ENCODE data around the gene FBXO45.
"Not testable (repeated sequence)": the region's sequence is repeated elsewhere in the genome, so short reads cannot be mapped to it uniquely, and the experiment has no call there.

Gene FBXO45, protein sequence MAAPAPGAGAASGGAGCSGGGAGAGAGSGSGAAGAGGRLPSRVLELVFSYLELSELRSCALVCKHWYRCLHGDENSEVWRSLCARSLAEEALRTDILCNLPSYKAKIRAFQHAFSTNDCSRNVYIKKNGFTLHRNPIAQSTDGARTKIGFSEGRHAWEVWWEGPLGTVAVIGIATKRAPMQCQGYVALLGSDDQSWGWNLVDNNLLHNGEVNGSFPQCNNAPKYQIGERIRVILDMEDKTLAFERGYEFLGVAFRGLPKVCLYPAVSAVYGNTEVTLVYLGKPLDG

GRCh38 chr3:196568246-196569002 lies at the start of gene FBXO45, which contains the start of gene WDR53:
Gene FBXO45 (plus strand): TSS chr3:196568660. CDS start chr3:196568985, 325 bp downstream.
Gene WDR53 (minus strand): TSS chr3:196568554. CDS start chr3:196561475, 7,079 bp downstream.
- peak; percentile 94 for DNase-seq (ENCODE audit: low read depth)

GRCh38 chr3:196518966-196519717 lies 49.3 kb upstream of the FBXO45 start:
- no peak for DNase-seq (ENCODE audit: low read depth)

DNA sequence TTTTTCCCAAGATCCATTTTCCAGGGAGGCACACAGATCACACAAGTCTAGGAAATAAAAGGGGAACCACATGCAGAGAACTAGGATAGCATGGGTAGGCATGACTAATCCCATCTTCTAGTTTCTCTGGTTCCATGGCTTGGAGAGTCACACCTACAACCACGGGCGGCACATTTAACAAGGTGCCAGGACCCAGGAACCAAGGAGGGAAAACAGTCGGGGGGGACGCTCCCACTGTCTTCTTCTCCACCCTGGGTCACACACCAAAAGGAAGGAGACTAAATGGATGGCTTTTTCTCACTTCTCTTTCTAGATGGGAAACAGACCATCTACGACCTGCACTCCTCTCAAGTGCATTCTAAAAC lies 48.8 kb upstream of the FBXO45 start:
- no peak for DNase-seq (ENCODE audit: low read depth)

DNA sequence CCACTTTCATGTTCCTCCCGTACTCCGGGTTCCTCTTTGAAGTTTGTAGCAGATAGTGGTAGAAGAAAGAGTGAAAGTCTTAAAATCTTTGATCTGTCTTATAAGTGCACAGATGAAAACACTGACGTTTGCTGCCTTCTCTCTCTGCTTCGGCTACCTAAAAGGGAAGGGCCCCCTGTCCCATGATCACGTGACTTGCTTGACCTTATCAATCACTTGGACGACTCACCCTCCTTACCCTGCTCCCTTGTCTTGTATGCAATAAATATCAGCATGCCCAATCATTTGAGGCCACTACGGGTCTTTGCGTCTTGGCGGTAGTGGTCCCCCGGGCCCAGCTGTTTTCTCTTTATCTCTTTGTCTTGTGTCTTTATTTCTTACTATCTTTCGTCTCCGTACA lies 47.2 kb upstream of the FBXO45 start:
- not testable (repeated sequence) for DNase-seq (ENCODE audit: low read depth)

DNA sequence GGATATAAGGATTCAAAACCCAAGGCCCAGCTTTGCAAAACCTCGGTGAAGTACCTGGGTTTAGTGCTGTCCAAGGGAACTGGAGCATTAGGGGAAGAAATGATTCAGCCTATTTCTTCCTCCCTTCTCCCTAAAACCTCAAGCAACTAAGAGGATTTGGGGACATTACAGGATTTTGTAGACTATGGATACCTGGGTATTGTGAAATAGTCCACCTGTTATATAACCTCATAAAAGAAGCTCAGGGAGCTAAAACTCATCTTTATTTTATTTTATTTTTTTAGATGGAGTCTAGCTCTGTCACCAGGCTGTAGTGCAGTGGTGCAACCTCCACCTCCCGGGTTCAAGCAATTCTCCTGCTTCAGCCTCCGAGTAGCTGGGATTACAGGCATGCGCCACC lies 44.6 kb upstream of the FBXO45 start:
- no peak for DNase-seq (ENCODE audit: low read depth)

GRCh38 chr3:196524527-196524926 lies 43.9 kb upstream of the FBXO45 start:
- no peak for DNase-seq (ENCODE audit: low read depth)

DNA sequence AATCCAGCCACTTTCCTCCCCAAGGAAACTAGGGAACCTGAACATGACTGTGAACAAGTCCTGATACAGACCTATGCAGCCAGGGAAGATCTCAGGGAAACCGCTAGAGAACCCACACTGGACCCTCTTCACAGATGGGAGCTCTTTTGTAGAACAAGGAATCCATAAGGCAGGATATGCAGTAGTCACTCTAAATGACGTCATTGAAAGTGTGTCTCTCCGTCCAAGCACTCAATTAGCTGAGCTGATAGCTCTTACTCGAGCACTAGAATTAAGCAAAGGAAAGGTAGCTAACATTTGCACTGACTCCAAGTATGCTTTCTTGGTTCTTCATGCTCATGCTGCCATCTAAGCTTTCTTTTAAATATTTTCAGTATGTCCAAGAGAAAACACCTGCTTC lies 43.3 kb upstream of the FBXO45 start:
- DNase-seq (ENCODE audit: low read depth), result no peak

- peak; percentile 77 for DNase-seq (ENCODE audit: low read depth)
Measured at GRCh38 chr3:196528639-196529233, 39.7 kb upstream of the FBXO45 start.

GRCh38 chr3:196531418-196531817 lies 37.0 kb upstream of the FBXO45 start:
- DNase-seq (ENCODE audit: low read depth), result no peak

DNA sequence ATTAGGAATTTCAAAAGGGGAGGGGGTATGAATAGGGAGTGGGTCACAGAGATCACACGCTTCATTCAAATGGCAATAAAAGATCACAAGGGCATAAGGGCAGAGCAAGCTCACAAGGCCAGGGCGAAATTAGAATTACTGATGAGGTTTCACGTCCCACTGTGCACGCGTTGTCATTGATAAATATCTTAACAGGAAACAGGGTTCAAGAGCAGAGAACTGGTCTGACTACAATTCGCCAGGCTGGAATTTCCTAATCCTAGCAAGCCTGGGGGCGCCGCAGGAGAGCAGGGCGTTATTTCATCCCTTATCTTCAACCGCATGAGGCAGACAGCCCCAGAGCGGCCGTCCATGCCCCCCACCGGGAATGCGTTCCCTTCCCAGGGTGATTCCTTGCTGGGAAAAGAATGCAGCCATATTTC lies 35.2 kb upstream of the FBXO45 start:
- DNase-seq (ENCODE audit: low read depth), result no peak

GRCh38 chr3:196537319-196537984 lies 31.0 kb upstream of the FBXO45 start:
- peak; percentile 52 for DNase-seq (ENCODE audit: low read depth)

- no peak for DNase-seq (ENCODE audit: low read depth)
Measured at GRCh38 chr3:196541684-196542445, 26.6 kb upstream of the FBXO45 start.

DNA sequence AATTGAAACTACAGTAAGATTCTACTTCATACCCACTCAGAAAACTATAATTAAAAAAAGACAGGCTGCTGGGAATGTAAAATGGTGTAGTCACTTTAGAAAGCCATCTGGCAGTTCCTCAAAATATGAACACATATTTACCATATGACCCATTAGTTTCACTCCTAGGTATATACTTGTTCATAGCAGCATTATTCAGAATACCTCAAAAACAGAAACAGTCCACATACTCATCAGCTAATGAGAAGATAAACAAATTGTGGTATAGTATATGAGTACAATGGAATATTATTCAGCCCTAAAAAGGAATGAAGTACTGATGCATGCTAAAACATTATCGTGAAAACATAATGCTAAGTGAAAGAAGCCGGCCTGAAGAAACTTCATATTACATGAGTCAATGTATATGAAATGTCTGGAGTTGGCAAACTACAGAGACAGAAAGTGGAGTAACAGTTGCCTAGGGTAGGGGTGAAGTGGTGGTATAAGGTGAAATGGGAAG lies 23.9 kb upstream of the FBXO45 start:
- DNase-seq (ENCODE audit: low read depth), result no peak

- DNase-seq (ENCODE audit: low read depth), result no peak
Measured at GRCh38 chr3:196546537-196546936, 21.9 kb upstream of the FBXO45 start.

DNA sequence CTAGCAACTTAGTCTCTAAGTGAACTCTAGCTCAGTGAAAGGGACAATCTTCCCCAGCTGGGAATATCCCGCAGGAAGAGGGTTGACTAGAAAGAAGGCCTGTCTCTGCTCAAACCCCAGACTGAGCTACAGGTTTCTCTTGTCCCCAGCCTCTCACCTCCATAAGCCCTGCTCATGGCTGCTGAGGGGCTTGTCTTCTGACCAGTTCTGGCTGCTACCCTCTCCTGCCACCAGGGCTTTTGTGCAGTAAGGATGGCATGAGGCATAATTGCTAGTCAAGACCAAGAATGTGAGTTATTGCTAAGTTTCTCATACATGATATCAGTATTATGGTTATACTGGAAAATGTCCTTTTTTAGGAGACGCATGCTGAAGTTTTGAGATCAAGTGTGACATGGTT lies 21.4 kb upstream of the FBXO45 start:
- DNase-seq (ENCODE audit: low read depth), result no peak

GRCh38 chr3:196549312-196549711 lies 19.1 kb upstream of the FBXO45 start:
- DNase-seq (ENCODE audit: low read depth), result not testable (repeated sequence)

DNA sequence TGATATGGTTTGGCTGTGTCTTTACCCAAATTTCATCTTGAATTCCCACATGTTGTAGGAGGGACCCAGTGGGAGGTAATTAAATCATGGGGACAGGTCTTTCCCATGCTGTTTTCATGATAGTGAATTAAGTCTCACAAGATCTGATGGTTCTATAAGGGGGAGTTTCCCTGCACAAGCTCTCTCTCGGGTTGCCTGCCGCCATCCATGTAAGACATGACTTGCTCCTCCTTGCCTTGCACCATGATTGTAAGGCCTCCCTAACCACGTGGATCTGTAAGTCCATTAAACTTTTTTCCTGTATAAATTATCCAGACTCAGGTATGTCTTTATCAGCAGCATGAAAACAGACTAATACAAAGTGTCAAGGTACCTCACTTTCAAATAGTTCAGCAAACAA lies 18.3 kb upstream of the FBXO45 start:
- not testable (repeated sequence) for DNase-seq (ENCODE audit: low read depth)

DNA sequence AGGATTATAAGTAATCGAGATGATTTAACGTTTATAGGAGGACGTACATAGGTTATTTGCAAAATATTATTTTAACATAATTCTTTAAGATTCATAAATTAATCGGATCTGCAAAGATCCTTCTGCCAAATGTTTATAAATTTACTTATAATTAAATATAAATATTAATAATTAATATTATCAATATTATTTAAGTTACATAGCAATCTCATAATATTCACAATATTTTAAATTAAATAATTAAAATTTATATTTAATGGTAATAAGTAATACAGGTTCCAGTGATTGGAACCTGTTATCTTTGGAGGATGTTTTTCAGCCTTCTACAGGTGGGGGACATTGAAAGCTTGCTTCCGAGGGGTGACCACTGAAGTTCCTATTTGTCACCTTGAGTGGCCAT lies 16.2 kb upstream of the FBXO45 start:
- no peak for DNase-seq (ENCODE audit: low read depth)

GRCh38 chr3:196553551-196553950 lies 14.9 kb upstream of the FBXO45 start:
- DNase-seq (ENCODE audit: low read depth), result no peak

DNA sequence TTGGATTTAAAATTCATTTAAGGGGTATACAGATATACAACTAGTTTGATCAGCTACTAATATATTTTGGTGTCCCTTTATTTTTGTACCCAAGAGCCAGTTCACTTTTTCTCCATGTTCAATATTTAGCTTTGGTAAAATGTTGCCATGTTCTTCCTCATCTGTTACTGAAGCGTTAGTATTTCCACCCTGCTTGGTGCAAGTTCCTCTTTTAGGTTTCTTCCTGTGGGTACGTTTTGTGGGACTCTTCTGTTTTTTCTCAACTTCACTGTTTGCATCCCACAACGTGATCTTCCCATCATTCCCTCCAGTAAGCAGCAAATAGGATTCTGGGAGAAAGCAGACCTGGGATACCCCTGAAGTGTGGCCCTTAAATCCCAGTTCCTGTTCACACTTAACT lies 14.3 kb upstream of the FBXO45 start:
- no peak for DNase-seq (ENCODE audit: low read depth)

DNA sequence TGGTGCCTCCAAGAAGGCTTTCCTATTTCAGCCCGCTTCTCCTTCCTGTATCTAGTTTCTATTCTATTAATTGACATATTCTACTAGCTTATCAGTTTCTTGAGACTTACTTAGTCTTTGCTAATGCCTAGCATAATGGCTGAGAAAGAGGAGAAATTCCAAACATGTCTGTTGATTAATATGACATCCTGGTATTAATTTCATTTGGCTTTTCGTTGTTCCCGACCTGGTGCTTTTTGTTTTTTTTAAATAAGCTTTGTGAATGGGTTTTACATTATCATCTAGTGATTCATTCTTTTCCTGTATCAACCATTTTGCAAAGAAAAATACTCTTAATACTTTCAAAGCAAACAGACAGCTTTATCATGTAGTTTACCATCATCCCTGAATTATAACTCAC lies 13.2 kb upstream of the FBXO45 start:
- no peak for DNase-seq (ENCODE audit: low read depth)

All from stimulated activated CD8-positive, alpha-beta memory T cell treated with anti-CD3 and anti-CD28 coated beads, Interleukin-4, amount 100 ng/mL, for 24 hours (primary cell).